ENCODE data around the gene CNN1.
"Not testable (repeated sequence)": the region's sequence is repeated elsewhere in the genome, so short reads cannot be mapped to it uniquely, and the experiment has no call there.

The CNN1 gene

GRCh38 chr19:11535792-11536595, 2.7 kb upstream of the CNN1 start:
- peak; percentile 87 for DNase-seq

GRCh38 chr19:11539495-11540365, 1.1 kb downstream of the CNN1 start:
- no peak for DNase-seq

- no peak for DNase-seq
These were observed 2.0 kb downstream of the CNN1 start for GRCh38 chr19:11540645-11541044.

GRCh38 chr19:11541238-11541637, 2.6 kb downstream of the CNN1 start:
- no peak for DNase-seq

GRCh38 chr19:11547929-11548700, 9.5 kb downstream of the CNN1 start:
- no peak for DNase-seq

GRCh38 chr19:11549386-11549953, 10.8 kb downstream of the CNN1 start:
- no peak for DNase-seq

- no peak for DNase-seq
These were observed 11.6 kb downstream of the CNN1 start for GRCh38 chr19:11550265-11550664.

GRCh38 chr19:11551603-11552235, 13.1 kb downstream of the CNN1 start:
- DNase-seq = no peak

- DNase-seq = no peak
These were observed 14.2 kb downstream of the CNN1 start for GRCh38 chr19:11552666-11553372.

- DNase-seq = no peak
These were observed 15.5 kb downstream of the CNN1 start for GRCh38 chr19:11554160-11554559.

GRCh38 chr19:11555246-11555645, 16.6 kb downstream of the CNN1 start:
- no peak for DNase-seq

- DNase-seq = no peak
These were observed 18.2 kb downstream of the CNN1 start for GRCh38 chr19:11556634-11557420.

GRCh38 chr19:11558881-11559828, 20.5 kb downstream of the CNN1 start, which contains the start of gene ELOF1:
TSS of gene ELOF1 (minus strand) at chr19:11559230. CDS start at chr19:11554347, 4,883 bp downstream.
- peak; percentile 99 for DNase-seq

- DNase-seq = peak; percentile 86
These were observed 21.9 kb downstream of the CNN1 start for GRCh38 chr19:11560404-11561051.

- no peak for DNase-seq
These were observed 24.9 kb downstream of the CNN1 start for GRCh38 chr19:11563532-11563931.

GRCh38 chr19:11564082-11564807, 25.6 kb downstream of the CNN1 start:
- DNase-seq = not testable (repeated sequence)

GRCh38 chr19:11565649-11565980, 27.0 kb downstream of the CNN1 start:
- not testable (repeated sequence) for DNase-seq

GRCh38 chr19:11566164-11566563, 27.5 kb downstream of the CNN1 start:
- no peak for DNase-seq

Measured in MV-4-11 (cell line).